A673 (cell line): ENCODE measurements around the gene TEX261.

ENCODE experiments used
- EZH2 ChIP-seq: fragments of 200-600 bp; sonication (generic); IDR thresholded peaks from 2 replicates; pipeline ENCODE4 v1.6.1; 2017; ENCODE audit warnings: borderline replicate concordance, low read depth, mild to moderate bottlenecking, mixed read lengths, antibody characterized with exemption, low read length; ENCODE audit not compliant: poor library complexity, severe bottlenecking
- TF ChIP-seq, protein P1 (sequence below): fragments of 300-800, 200-600 bp; sonication (generic); conservative IDR thresholded peaks from 2 replicates; pipeline ENCODE4 v1.5.1; 2017; ENCODE audit warnings: low read depth, mild to moderate bottlenecking, antibody characterized with exemption, low read length, moderate library complexity, mixed read lengths

GRCh38 chr2:71043531-71044407 lies 49.1 kb upstream of the TEX261 start:
- TF ChIP-seq, protein P1, sequence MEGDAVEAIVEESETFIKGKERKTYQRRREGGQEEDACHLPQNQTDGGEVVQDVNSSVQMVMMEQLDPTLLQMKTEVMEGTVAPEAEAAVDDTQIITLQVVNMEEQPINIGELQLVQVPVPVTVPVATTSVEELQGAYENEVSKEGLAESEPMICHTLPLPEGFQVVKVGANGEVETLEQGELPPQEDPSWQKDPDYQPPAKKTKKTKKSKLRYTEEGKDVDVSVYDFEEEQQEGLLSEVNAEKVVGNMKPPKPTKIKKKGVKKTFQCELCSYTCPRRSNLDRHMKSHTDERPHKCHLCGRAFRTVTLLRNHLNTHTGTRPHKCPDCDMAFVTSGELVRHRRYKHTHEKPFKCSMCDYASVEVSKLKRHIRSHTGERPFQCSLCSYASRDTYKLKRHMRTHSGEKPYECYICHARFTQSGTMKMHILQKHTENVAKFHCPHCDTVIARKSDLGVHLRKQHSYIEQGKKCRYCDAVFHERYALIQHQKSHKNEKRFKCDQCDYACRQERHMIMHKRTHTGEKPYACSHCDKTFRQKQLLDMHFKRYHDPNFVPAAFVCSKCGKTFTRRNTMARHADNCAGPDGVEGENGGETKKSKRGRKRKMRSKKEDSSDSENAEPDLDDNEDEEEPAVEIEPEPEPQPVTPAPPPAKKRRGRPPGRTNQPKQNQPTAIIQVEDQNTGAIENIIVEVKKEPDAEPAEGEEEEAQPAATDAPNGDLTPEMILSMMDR = no peak
- no peak for TF ChIP-seq EZH2
